A673 (cell line): Measurements from ENCODE around the gene LRRC4C.

Experiments
- CTCF ChIP-seq: fragments of 300-800, 200-600 bp; sonication (generic); conservative IDR thresholded peaks from 2 replicates; pipeline ENCODE4 v1.5.1; 2017; ENCODE audit warnings: low read depth, mild to moderate bottlenecking, antibody characterized with exemption, low read length, moderate library complexity, mixed read lengths
- EZH2 ChIP-seq: fragments of 200-600 bp; sonication (generic); IDR thresholded peaks from 2 replicates; pipeline ENCODE4 v1.6.1; 2017; ENCODE audit warnings: borderline replicate concordance, low read depth, mild to moderate bottlenecking, mixed read lengths, antibody characterized with exemption, low read length; ENCODE audit not compliant: poor library complexity, severe bottlenecking

DNA sequence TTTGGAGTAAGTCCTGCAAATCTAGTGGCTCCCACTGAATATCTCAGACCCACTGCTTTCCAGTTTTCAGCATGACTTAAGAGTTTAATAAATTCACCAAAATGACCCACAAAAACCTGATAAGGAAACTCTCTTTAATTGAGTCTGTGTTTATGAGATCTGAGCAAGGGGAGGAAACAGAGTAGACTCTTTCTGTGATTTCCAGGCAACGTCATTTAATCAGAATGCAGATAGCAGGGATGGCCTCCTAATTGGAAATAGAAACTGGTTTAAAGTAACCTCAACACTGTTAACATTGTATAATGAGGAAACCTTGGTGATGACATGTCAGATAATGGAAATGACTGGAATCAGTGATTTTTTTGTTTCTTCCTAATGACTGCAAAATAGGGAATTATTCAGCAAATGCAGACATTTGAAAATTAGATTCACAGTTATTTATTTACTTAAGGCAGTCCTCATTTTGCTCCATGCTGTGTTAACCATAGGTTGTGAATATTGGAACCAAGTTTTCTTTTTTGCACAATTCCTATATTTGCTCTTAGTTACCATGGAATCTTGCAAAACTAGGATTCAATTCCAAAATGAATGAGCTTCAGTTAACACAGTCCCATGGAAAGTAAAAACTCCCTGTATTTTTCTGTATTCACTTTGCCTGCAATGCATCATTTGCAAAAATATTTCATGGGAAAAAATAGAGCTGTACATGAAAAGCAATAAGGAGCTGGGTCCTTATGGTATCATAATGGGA is 1324.5 kb downstream of the LRRC4C start:
- TF ChIP-seq CTCF = no peak
- TF ChIP-seq EZH2 = no peak
